Fibroblast of upper back skin (primary cell): ENCODE results near the gene PGAM4.
"Not testable (repeated sequence)": the region's sequence is repeated elsewhere in the genome, so short reads cannot be mapped to it uniquely, and the experiment has no call there.

Experiments used
- DNase-seq: peaks from one replicate; pipeline ENCODE4 v3.0.0-alpha.2; 2013

Gene PGAM4

GRCh38 chrX:77924320-77924859 lies 45.0 kb downstream of the PGAM4 start:
- no peak for DNase-seq

DNA sequence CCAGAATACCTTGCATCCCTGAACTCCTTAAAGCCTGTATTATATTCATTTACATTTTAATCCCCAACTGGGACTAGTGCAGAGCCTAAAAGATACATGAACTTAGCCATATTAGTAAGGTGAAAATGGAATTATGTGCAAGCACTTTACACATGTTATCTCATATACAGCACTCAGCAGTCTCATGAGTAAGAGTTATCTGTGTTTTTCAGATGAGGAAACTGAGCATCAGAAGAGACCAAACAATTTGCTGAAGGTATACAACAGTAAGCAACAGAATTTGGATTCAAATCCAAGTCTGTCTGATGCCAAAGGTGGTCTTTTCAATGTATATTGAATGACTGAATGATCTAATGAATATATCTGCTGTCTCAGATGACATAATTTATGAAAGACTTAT lies 46.7 kb downstream of the PGAM4 start:
- DNase-seq: no peak

DNA sequence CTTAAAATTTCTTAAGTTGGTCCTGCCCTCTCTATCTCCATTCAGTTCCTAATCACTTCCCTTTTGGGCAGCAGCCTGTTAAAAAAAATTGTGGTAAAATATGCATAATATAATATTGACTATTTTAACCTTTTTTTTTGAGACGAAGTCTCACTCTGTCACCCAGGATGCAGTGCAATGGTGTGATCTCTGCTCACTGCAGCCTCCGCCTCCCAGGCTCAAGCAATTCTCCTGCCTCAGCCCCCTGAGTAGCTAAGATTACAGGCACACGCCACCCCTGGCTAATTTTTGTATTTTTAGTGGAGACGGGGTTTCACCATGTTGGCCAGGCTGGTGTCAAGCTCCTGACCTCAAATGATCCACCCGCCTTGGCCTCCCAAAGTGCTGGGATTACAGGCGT lies 50.1 kb downstream of the PGAM4 start:
- DNase-seq: not testable (repeated sequence)

DNA sequence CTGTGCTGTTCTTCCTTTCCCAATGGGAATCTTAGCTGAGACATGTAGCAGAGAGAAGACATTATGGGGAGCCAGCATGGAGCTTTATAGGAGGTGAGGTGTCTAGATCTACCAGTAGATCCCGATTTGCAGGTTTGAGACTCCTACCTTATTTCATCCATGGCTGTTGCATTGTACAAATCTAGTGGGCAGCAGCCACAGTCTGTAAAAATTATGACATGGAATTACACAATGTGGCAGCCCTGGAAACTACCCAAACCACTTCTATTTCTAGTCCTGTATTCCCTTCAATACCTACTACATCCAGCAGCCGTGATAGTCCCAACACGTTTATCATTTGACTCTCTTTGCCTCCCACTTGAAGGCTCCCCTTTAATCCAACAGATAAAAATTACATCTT lies 50.9 kb downstream of the PGAM4 start:
- peak; percentile 25 for DNase-seq
